Right lobe of liver (tissue), 4 donors: ENCODE data around the gene BHLHA15.

ENCODE experiments used
- POLR2A ChIP-seq: fragments of 450-650 bp; IDR thresholded peaks from one replicate; pipeline ENCODE4 v1.6.1; 2017; ENCODE audit warnings: antibody characterized with exemption, mild to moderate bottlenecking
- TF ChIP-seq, protein P1 (sequence below), 4 donors: fragments of 200-600 bp in 3 of 4; fragments of 450-650 bp in 1 of 4; IDR thresholded peaks; one replicate each; pipeline versions ENCODE4 v1.5.1 to v1.8.0; 2016 to 2022; ENCODE audit warnings: antibody characterized with exemption in 4 of 4, mild to moderate bottlenecking in 2 of 4
- donor health status: DM: no; HTN: no; CAD: no.
- donor health status: DM: no; HTN: no; CAD: no.
- donor health status: DM: no; HTN: yes; CAD: no.

DNA sequence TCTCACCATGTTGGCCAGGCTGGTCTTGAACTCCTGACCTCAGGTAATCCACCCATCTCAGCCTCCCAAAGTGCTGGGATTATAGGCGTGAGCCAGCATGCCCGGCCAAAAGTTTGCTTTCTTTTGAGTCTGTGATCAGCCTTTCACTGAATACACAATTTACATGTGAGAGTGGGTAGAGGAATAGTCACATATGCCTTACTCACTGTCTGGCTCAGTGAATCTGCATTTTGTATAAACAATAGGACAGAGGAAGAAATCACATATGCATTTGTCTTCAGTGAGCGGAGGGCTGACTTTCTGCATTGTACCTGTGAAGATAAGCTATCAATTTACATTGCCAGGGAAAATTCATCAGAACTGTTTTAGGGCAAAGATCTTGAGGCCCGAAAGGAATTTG lies 43.3 kb downstream of the BHLHA15 start:
- TF ChIP-seq, protein P1, sequence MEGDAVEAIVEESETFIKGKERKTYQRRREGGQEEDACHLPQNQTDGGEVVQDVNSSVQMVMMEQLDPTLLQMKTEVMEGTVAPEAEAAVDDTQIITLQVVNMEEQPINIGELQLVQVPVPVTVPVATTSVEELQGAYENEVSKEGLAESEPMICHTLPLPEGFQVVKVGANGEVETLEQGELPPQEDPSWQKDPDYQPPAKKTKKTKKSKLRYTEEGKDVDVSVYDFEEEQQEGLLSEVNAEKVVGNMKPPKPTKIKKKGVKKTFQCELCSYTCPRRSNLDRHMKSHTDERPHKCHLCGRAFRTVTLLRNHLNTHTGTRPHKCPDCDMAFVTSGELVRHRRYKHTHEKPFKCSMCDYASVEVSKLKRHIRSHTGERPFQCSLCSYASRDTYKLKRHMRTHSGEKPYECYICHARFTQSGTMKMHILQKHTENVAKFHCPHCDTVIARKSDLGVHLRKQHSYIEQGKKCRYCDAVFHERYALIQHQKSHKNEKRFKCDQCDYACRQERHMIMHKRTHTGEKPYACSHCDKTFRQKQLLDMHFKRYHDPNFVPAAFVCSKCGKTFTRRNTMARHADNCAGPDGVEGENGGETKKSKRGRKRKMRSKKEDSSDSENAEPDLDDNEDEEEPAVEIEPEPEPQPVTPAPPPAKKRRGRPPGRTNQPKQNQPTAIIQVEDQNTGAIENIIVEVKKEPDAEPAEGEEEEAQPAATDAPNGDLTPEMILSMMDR (IDR thresholded peaks at IDR 0.05): no peak
- TF ChIP-seq POLR2A: no peak
